ENCODE results near the gene CCT8. TPM values are rescaled to one million over a fixed set of nuclear protein-coding genes. Genes with fewer than 3 reads are reported as not detected.

The CCT8 gene
- total RNA-seq, 3 donors from 2014 or later (not counting 1 experiment from before 2014, with no cell fraction given): 76.2 to 90.3 (median 82.9) TPM

- Mint-ChIP-seq H3K9me3 (no peaks in the 10 kb centered on the region), H3K4me3 (no peak overlapping the region), H3K4me1 (peaks cover 17% of the 10 kb centered on the region in 2 donors), H3K27me3 (ENCODE audit: low read depth in 2 of 2) (no peaks in the 10 kb centered on the region), H3K36me3 (no peaks in the 10 kb centered on the region), H3K27ac (no peak overlapping the region)
- TF ChIP-seq, protein P1, sequence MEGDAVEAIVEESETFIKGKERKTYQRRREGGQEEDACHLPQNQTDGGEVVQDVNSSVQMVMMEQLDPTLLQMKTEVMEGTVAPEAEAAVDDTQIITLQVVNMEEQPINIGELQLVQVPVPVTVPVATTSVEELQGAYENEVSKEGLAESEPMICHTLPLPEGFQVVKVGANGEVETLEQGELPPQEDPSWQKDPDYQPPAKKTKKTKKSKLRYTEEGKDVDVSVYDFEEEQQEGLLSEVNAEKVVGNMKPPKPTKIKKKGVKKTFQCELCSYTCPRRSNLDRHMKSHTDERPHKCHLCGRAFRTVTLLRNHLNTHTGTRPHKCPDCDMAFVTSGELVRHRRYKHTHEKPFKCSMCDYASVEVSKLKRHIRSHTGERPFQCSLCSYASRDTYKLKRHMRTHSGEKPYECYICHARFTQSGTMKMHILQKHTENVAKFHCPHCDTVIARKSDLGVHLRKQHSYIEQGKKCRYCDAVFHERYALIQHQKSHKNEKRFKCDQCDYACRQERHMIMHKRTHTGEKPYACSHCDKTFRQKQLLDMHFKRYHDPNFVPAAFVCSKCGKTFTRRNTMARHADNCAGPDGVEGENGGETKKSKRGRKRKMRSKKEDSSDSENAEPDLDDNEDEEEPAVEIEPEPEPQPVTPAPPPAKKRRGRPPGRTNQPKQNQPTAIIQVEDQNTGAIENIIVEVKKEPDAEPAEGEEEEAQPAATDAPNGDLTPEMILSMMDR (IDR thresholded peaks at IDR 0.05): no peak
- no peak overlapping the region for H3K27ac ChIP-seq (ENCODE audit: low read length)
- no peaks in the 10 kb centered on the region for H3K9me3 ChIP-seq (ENCODE audit: control insufficient read depth, insufficient read depth, low read length)
- H3K27me3 ChIP-seq (ENCODE audit: control insufficient read depth, insufficient read depth, low read length): no peaks in the 10 kb centered on the region
- intact Hi-C loops (cut with micrococcal nuclease): no loop called here
- no peak overlapping the region for H3K4me3 ChIP-seq (ENCODE audit: low read length)
- H3K36me3 ChIP-seq (ENCODE audit: control insufficient read depth, insufficient read depth, low read length): no peaks in the 10 kb centered on the region
- no peak for DNase-seq
- 100% methylated on average over 2 of the region's 2 CpGs for WGBS (ENCODE audit: insufficient coverage)
- no peak for ATAC-seq
- H3K4me1 ChIP-seq (ENCODE audit: control insufficient read depth, insufficient read depth, low read length): peaks cover 17% of the 10 kb centered on the region
Observed at GRCh38 chr21:29084372-29084771, 10.9 kb upstream of the CCT8 start.

DNA sequence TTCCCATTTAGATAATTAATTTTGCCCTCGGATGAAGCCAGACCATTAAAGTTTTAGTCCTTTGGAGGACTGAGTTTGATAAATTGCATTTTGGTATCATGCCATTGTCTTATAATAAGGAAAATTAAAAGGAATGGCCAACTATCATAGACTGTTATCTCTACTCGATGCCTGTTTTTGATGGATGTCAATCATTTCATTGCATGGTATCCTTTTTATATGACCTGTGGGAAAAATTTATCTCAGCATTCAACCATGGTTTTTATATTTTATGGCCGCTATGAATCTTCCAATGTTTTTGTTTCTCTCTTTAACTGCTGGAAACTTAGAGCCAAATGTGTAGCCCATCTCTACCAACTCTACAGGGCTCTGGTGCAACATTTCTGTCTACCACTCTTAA lies 9.9 kb upstream of the CCT8 start:
- peaks cover 27% of the 10 kb centered on the region for H3K4me1 ChIP-seq (ENCODE audit: control insufficient read depth, insufficient read depth, low read length)
- peaks cover 27 to 28% of the 10 kb centered on the region in 2 donors for H3K4me1 Mint-ChIP-seq
- no peak overlapping the region for H3K27ac Mint-ChIP-seq
- DNase-seq (no peak), ATAC-seq (no peak)
- no peaks in the 10 kb centered on the region for H3K9me3 ChIP-seq (ENCODE audit: control insufficient read depth, insufficient read depth, low read length)
- H3K36me3 ChIP-seq (ENCODE audit: control insufficient read depth, insufficient read depth, low read length): no peaks in the 10 kb centered on the region
- no peaks in the 10 kb centered on the region for H3K36me3 Mint-ChIP-seq
- WGBS (ENCODE audit: insufficient coverage): 94% methylated on average over 3 of the region's 3 CpGs
- intact Hi-C loops (cut with micrococcal nuclease): no loop called here
- peaks cover 0 to 2% of the 10 kb centered on the region in 2 donors for H3K9me3 Mint-ChIP-seq
- H3K27me3 ChIP-seq (ENCODE audit: control insufficient read depth, insufficient read depth, low read length): no peaks in the 10 kb centered on the region
- no peak overlapping the region for H3K4me3 ChIP-seq (ENCODE audit: low read length)
- no peak overlapping the region for H3K27ac ChIP-seq (ENCODE audit: low read length)
- no peak overlapping the region for H3K4me3 Mint-ChIP-seq
- no peaks in the 10 kb centered on the region for H3K27me3 Mint-ChIP-seq (ENCODE audit: low read depth in 2 of 2)
- TF ChIP-seq, protein P1 (IDR thresholded peaks at IDR 0.05): no peak

DNA sequence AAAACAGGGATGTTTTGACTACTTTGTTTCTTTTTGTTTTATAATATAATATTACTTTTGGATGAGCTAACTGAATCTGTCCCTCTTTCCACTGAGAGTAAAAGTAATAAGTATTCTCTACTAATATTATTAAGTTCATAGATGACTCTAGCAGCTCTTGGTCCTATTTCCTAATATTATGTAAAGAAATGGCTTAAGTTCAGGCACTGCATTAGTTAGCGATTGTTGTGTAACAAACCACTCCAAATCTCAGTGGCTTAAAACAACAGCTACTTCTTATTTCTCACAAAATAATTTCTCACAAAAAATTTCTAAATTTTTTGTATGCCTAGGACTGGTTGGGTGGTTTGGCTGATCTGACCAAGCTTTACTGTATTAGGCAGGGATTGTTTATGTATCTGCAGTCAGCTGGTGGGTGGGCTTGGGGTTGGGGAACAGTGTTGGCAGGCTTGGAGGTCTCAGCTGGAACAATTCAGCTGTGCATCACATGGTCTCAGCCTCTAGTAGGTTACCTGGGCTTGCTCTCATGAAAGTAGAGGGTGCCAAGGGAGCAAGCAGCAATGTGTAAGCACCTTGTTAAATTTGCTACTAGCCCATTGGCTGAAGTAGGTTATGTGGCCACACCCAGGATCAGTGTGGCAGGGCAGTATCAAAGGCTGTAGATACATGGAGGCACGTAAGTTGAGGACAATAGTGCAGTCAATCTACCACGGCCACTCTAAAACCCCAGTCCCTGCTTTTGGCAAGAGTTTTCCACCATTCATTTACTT lies 8.8 kb upstream of the CCT8 start:
- TF ChIP-seq, protein P1 (IDR thresholded peaks at IDR 0.05): no peak
- Histone ChIP-seq H3K27ac (ENCODE audit: low read length) (no peak overlapping the region), H3K4me3 (ENCODE audit: low read length) (no peak overlapping the region), H3K27me3 (ENCODE audit: control insufficient read depth, insufficient read depth, low read length) (no peaks in the 10 kb centered on the region), H3K9me3 (ENCODE audit: control insufficient read depth, insufficient read depth, low read length) (no peaks in the 10 kb centered on the region), H3K4me1 (ENCODE audit: control insufficient read depth, insufficient read depth, low read length) (peaks cover 33% of the 10 kb centered on the region), H3K36me3 (ENCODE audit: control insufficient read depth, insufficient read depth, low read length) (no peaks in the 10 kb centered on the region)
- Mint-ChIP-seq H3K4me1 (peaks cover 34 to 37% of the 10 kb centered on the region in 2 donors), H3K9me3 (peaks cover 0 to 2% of the 10 kb centered on the region in 2 donors), H3K27ac (no peak overlapping the region), H3K36me3 (no peaks in the 10 kb centered on the region), H3K4me3 (no peak overlapping the region), H3K27me3 (ENCODE audit: low read depth in 2 of 2) (no peaks in the 10 kb centered on the region)
- DNase-seq (no peak), ATAC-seq (no peak)
- WGBS (ENCODE audit: insufficient coverage): 96% methylated on average over 2 of the region's 3 CpGs
- intact Hi-C loops (cut with micrococcal nuclease): no loop called here

Data from natural killer cell (primary cell).